ENCODE results near the gene GATAD2B. TPM values are rescaled to one million over a fixed set of nuclear protein-coding genes. Genes with fewer than 3 reads are reported as not detected.

The GATAD2B gene
- total and polyA plus RNA-seq, 8 donors: 2.7 to 26.3 (median 16.0) TPM

DNA sequence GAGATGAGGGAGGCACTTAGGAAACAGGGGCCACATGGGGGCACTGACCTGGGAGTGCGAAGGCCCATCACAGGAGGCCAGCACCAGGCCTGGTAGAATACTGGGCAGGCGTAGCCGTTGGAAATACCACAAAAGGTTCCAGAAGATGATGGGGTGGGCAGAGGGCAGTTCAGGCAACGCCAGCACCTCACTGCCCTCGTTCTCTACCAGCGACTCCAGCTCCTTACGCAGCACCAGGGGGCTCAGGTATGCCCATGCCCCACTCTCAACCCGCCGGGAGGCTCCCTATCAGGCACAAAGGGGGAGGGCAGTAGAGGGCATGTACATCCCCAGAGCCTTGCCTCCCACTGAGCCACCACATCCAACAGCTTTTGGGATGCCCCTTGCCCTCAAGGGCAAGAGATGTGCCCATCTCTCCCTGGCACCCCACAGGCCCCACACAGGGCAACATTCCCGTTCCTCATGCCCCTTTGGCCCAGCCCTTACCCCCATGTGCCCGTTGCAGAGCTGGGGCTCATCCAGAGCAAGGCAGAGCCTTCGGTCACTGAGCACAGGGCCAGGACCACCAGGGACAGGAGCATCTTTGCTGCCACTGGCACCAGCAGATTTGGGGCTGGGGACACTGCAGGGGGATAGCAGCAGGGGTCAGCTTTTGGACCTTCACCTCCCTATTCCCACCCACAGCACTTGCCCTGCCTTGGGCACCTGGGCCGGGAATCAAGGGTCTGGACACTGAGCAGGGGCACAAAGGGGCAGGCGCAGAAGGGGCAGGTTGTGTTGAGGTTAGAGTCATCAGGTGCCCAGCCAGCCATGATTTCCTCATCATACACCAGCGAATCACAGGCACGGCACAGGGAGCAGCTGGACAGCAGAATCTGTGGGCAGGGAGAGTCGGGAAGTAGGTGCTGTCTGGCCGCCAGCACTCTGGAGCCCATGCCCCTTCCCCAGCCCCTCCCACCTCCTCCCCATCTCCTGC is 9.7 kb upstream of the GATAD2B start:
- TF ChIP-seq POLR2A (IDR thresholded peaks at IDR 0.05): no peak
- no peak for TF ChIP-seq EP300 (IDR thresholded peaks at IDR 0.05)
- no peak for TF ChIP-seq CTCF (IDR thresholded peaks at IDR 0.05)
- no peak for TF ChIP-seq POLR2AphosphoS5 (IDR thresholded peaks at IDR 0.05)
- Histone ChIP-seq H3K4me3 (no peak overlapping the region), H3K27ac (no peak overlapping the region), H3K9me3 (no peaks in the 10 kb centered on the region), H3K36me3 (peaks cover 63 to 87% (median 84%) of the 10 kb centered on the region in 4 donors), H3K4me1 (no peaks in the 10 kb centered on the region), H3K27me3 (no peaks in the 10 kb centered on the region)
- WGBS, 5 donors: 94 to 97% (median 96%) methylated on average over 13 to 18 of the region's 18 CpGs
- intact Hi-C loops (cut with DNase I; ENCODE audit: low total_unique reads): no loop called here
- no peak for DNase-seq

DNA sequence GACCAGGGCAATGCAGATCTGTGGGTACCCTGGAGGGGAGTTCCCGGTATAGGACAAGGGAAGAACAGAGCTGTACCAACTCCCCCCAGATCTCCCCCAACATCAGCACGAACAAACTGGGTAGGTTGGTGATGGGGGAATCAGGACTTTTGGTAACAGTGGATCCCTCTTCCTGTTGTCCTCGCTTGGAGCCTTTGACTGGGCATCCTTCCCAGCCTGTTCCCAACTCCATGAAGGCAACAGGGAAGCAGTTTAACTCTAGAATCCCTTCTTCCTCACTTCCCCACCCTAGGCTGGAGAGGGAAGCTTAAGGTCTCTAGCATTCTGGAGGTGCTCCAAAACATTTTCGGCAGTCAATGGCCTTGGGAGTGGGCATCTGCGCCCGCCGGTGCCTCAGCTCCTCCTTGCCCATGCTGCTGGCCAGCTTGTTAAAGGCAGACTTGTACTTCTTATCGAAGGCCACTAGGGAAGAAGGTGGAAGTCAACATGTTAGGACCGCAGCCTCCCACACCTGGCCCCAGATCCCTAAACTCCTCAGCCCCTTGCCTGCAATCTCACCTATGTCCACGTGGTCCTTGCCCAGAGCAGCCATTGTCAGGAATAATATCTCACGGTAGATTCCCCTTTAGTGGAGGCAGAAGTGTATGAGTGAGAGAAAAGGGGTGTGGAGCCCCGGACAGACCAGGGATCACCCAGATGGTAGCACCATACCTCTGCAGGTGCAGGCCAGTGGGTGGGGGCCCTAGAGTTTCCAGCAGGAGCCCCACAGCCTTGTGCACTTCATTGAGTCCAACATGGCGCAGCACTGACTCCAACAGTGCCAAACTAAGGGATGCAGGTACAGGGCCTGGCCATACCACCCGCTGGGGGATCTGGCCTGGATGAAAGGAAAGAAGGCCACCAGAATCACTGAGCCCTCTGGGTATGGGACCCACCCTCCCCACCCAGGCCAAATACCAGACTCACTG is 7.5 kb upstream of the GATAD2B start:
- no peak overlapping the region for H3K27ac ChIP-seq
- H3K4me1 ChIP-seq: no peaks in the 10 kb centered on the region
- no peaks in the 10 kb centered on the region for H3K9me3 ChIP-seq
- intact Hi-C loops (cut with DNase I; ENCODE audit: low total_unique reads): no loop called here
- H3K4me3 ChIP-seq: no peak overlapping the region
- peaks cover 41 to 65% (median 62%) of the 10 kb centered on the region in 4 donors for H3K36me3 ChIP-seq
- H3K27me3 ChIP-seq: no peaks in the 10 kb centered on the region
- no peak for DNase-seq
- WGBS, 5 donors: 78 to 88% (median 84%) methylated on average over 14 of the region's 14 CpGs
- TF ChIP-seq EP300 (IDR thresholded peaks at IDR 0.05) (no peak), POLR2A (IDR thresholded peaks at IDR 0.05) (no peak), CTCF (IDR thresholded peaks at IDR 0.05) (no peak), POLR2AphosphoS5 (IDR thresholded peaks at IDR 0.05) (no peak)

DNA sequence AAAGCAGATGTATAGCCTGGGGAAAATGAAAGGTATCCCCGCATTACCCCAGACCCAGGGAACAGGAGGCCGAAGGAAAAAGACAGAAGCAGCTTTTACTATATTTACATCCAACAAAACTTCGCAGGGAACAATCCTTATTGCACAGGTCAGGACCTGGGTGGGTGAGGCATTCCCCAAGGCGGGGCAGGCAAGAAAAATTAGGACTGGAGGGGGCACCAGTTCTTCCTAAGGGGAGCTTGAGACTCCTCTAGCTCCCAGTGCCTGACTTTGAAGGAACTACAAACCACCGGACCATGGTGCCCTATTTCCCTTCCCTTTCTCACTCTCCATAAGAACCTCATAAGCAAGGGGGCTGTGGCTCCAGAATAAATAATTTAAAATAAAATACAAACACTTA is 6.7 kb upstream of the GATAD2B start:
- Histone ChIP-seq H3K9me3 (no peaks in the 10 kb centered on the region), H3K4me1 (peaks cover 0 to under 1% (median under 1%) of the 10 kb centered on the region in 4 donors), H3K27me3 (no peaks in the 10 kb centered on the region), H3K4me3 (no peak overlapping the region), H3K36me3 (peaks cover 33 to 57% (median 54%) of the 10 kb centered on the region in 4 donors), H3K27ac (peak overlapping the region in 2 of 5 donors; percentile 7 to 46)
- DNase-seq: no peak
- 81 to 90% (median 86%) methylated on average over 5 of the region's 5 CpGs for WGBS, 5 donors
- intact Hi-C loops (cut with DNase I; ENCODE audit: low total_unique reads): no loop called here
- TF ChIP-seq CTCF (IDR thresholded peaks at IDR 0.05): no peak
- no peak for TF ChIP-seq EP300 (IDR thresholded peaks at IDR 0.05)
- no peak for TF ChIP-seq POLR2A (IDR thresholded peaks at IDR 0.05)
- no peak for TF ChIP-seq POLR2AphosphoS5 (IDR thresholded peaks at IDR 0.05)

DNA sequence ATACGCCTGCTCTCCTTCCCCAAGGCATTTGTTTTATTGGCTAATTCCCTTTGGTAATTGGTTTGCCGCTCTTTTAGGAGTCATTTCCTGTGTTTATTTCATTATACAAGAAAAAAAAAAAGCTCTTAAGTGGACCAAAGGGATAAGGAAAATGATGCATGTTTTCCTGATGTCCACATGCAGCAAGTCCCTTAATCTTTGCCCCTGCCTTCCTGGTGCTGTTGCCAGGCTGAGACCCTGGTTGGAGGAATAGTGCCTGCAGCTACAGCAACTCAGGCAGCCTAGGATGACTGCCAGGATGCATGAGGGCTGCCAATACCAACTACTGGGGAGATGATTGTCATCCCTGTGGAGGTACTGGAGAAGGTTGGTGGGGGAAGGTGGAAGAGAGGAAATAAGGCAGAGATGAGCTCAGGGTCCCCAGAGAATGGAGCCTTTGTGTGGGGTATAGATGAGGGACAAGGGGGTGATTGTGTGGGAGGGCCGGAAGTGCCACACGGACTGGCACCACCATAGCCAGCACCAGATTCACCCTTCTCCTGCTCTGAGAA is 6.1 kb upstream of the GATAD2B start:
- TF ChIP-seq POLR2A (IDR thresholded peaks at IDR 0.05) (no peak), EP300 (IDR thresholded peaks at IDR 0.05) (no peak), POLR2AphosphoS5 (IDR thresholded peaks at IDR 0.05) (no peak), CTCF (IDR thresholded peaks at IDR 0.05) (no peak)
- DNase-seq: no peak
- 63 to 74% (median 70%) methylated on average over 4 of the region's 4 CpGs for WGBS, 5 donors
- no peaks in the 10 kb centered on the region for H3K27me3 ChIP-seq
- H3K4me1 ChIP-seq: peaks cover 3 to 7% (median 5%) of the 10 kb centered on the region in 4 donors
- H3K4me3 ChIP-seq: no peak overlapping the region
- intact Hi-C loops (cut with DNase I; ENCODE audit: low total_unique reads): no loop called here
- H3K27ac ChIP-seq: peak overlapping the region in 2 of 5 donors; percentile 7 to 46
- H3K9me3 ChIP-seq: no peaks in the 10 kb centered on the region
- H3K36me3 ChIP-seq: peaks cover 27 to 51% (median 48%) of the 10 kb centered on the region in 4 donors

All from stomach (tissue), 9 donors.